GM18873 (cell line): ENCODE results near the gene SH3TC1.

Source experiments
- ATAC-seq: cut with Tn5 transposase; IDR thresholded peaks from one replicate; pipeline ENCODE4 v1.9.1; 2021; ENCODE audit warnings: mild to moderate bottlenecking, moderate library complexity, moderate number of reproducible peaks; ENCODE audit not compliant: unreplicated experiment, low FRiP score

Gene SH3TC1

GRCh38 chr4:8211737-8212581 is 12.9 kb downstream of the SH3TC1 start:
- no peak for ATAC-seq

- no peak for ATAC-seq
Measured at GRCh38 chr4:8212622-8213021, 13.5 kb downstream of the SH3TC1 start.

GRCh38 chr4:8213121-8213520 is 14.0 kb downstream of the SH3TC1 start:
- no peak for ATAC-seq

GRCh38 chr4:8214136-8214535 is 15.0 kb downstream of the SH3TC1 start:
- ATAC-seq = no peak

GRCh38 chr4:8215001-8215427 is 15.9 kb downstream of the SH3TC1 start:
- no peak for ATAC-seq

- ATAC-seq = no peak
Measured at GRCh38 chr4:8215641-8216442, 16.8 kb downstream of the SH3TC1 start.

- ATAC-seq = no peak
Measured at GRCh38 chr4:8216443-8217245, 17.6 kb downstream of the SH3TC1 start.

- ATAC-seq = no peak
Measured at GRCh38 chr4:8217246-8217511, 18.1 kb downstream of the SH3TC1 start.

- ATAC-seq = no peak
Measured at GRCh38 chr4:8217871-8218270, 18.8 kb downstream of the SH3TC1 start.

- ATAC-seq = no peak
Measured at GRCh38 chr4:8218371-8219031, 19.4 kb downstream of the SH3TC1 start.

GRCh38 chr4:8219236-8219635 is 20.1 kb downstream of the SH3TC1 start:
- ATAC-seq = no peak

GRCh38 chr4:8220661-8221450 is 21.8 kb downstream of the SH3TC1 start:
- no peak for ATAC-seq

- no peak for ATAC-seq
Measured at GRCh38 chr4:8221476-8221875, 22.4 kb downstream of the SH3TC1 start.

GRCh38 chr4:8221985-8222384 is 22.9 kb downstream of the SH3TC1 start:
- ATAC-seq = no peak

- ATAC-seq = no peak
Measured at GRCh38 chr4:8222609-8223388, 23.7 kb downstream of the SH3TC1 start.

- no peak for ATAC-seq
Measured at GRCh38 chr4:8224267-8224974, 25.3 kb downstream of the SH3TC1 start.

- no peak for ATAC-seq
Measured at GRCh38 chr4:8224975-8225625, 26.0 kb downstream of the SH3TC1 start.
